H1 (cell line): ENCODE measurements around the gene RNF4. TPM values are rescaled to one million over a fixed set of nuclear protein-coding genes. Genes with fewer than 3 reads are reported as not detected.

ENCODE experiments used
- FOSL1 ChIP-seq: IDR thresholded peaks from 2 replicates; pipeline ENCODE4 v1.6.1; 2011; ENCODE audit warnings: mild to moderate bottlenecking, low read depth, low read length, moderate library complexity; ENCODE audit not compliant: insufficient read depth
- SP2 ChIP-seq: IDR thresholded peaks from 2 replicates; pipeline ENCODE4 v1.6.1; 2012; ENCODE audit warnings: mild to moderate bottlenecking, low read length, inconsistent platforms
- SP4 ChIP-seq: IDR thresholded peaks from 2 replicates; pipeline ENCODE4 v1.6.1; 2012; ENCODE audit warnings: low read length, inconsistent platforms
- TEAD4 ChIP-seq: IDR thresholded peaks from 2 replicates; pipeline ENCODE4 v1.6.1; 2012; ENCODE audit warnings: low read depth, low read length, inconsistent platforms, mixed read lengths
- polyA plus RNA-seq, 7 experiments: library from polyadenylated mRNA; depleted of rRNA in 3 of 7; stranded (reverse) in 5 of 7; unstranded in 2 of 7; fragments of >200 nt in 5 of 7; fragments of 200-250 nt in 2 of 7; gene quantifications; 1 replicate in 5 of 7; 2 replicates in 1 of 7; 4 replicates in 1 of 7; pipeline versions ENCODE4 v1.2.1 to v1.2.3, GENCODE V29; 2011 to 2013; ENCODE audit warnings: missing spikeins in 2 of 7, mixed read lengths in 2 of 7
- total RNA-seq: library from RNA; stranded (reverse); fragmentation: NEBNext Ultra II Directional; extraction: Animal tissue kit (Norgen Biotek cat#: 25700); gene quantifications from 2 replicates; pipeline ENCODE4 v1.2.1, GENCODE V29; 2021

RNF4 gene
- total and polyA plus RNA-seq, 2 of the 8 experiments (the other 6 are each of a cell fraction or from before 2014, with no cell fraction given) = 68.2 to 78.9 TPM

DNA sequence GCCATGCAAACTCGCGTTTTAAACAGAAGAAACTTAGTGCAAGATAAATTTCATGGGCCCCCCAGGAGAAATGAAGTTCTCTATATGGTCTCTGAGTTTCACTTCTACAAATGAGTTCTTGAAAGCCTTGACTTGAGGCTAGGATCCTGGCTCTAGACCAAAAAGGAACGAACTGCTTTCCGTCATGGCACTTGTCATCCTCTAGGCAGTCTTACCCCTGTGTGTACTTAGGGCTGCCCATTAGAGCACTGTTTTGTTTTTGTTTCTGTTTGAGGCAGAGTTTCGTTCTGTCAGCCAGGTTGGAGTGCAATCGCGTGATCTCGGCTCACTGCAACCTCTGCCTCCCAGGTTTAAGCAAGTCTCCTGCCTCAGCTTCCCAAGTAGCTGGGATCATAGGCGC lies 29.0 kb downstream of the RNF4 start (continued):
- TF ChIP-seq SP4 = no peak
- no peak for TF ChIP-seq TEAD4
- TF ChIP-seq FOSL1 = no peak
- no peak for TF ChIP-seq SP2
